OCI-M2 (cell line): Measurements from ENCODE around the gene CFAP46.
"Not testable (repeated sequence)": the region's sequence is repeated elsewhere in the genome, so short reads cannot be mapped to it uniquely, and the experiment has no call there.

Experiments
- DNase-seq: peaks from one replicate; lab custom pipeline; 2025; ENCODE audit not compliant: unreplicated experiment; lab: John Stamatoyannopoulos, UW

CFAP46 gene

GRCh38 chr10:132979491-132980425 is 37.4 kb upstream of the CFAP46 start:
- no peak for DNase-seq

- no peak for DNase-seq
These were observed 36.2 kb upstream of the CFAP46 start for GRCh38 chr10:132978542-132978941.

DNA sequence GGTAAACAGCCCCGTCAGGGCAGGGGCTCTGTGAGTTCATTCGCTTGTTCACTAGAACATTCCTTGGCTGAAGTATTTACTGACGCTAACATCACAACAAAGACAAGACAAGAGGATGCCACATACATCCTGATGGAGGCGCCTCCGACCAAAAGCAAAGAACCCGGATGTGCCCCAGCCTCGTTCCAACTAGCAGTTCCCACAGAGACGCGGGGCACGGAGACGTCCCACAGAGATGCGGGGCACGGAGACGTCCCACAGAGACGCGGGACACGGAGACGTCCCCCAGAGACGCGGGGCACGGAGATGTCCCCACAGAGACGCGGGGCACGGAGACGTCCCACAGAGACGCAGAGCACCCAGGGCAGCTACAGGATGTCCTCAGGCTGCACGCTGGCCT is 35.4 kb upstream of the CFAP46 start:
- DNase-seq = no peak

DNA sequence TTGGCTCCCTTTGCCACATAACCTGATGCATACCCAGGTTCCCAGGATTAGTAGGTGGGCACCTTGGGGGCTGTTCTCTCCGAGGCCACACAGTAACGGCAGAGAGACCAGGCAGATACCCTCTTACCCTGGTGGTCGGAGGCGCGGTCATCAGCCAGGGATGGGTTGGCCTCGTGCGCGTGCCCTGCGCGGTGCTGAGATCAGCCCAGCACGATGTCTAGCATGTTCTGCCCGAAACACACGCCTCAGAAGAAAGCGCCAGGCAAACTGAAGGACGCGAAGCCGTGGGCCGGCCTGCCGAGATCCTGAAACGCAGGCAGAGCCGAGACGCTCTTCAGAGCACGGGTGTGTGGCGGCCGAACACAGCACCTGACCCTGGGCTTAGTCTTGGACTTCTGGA is 34.7 kb upstream of the CFAP46 start:
- no peak for DNase-seq

DNA sequence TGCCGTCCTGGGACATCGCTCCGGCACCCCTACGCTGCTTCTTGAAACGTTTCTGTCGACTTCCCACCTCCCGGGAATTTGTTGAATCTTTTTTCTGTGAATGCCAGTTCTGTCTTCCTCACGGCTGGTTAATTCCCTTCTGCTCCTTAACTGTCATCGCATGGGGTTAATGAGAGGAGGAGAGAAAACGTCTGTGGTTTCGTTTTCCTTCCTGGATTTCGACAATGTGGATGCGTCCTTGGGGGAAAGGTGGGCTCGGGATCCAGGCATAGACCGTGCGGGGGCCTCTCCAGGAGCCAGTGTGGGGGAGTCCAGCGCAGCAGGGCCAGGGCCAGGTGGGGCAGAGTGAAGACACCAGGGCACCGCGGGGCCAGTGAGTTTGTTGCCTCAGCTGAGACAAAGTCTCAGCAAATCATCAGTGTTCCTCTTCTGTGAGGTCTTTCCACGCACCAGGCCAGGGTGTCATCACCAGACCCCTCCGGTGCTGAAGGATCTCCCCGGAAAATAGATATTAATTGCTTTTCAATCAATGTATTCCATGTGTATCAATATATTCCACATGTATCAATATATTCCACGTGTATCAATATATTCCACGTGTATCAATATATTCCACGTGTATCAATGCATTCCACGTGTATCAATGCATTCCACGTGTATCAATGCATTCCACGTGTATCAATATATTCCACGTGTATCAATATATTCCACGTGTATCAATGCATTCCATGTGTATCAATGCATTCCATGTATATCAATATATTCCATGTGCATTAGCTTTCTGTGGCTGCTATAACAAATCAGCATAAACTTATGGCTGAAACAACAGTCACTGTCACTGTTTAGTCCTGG is 33.7 kb upstream of the CFAP46 start:
- no peak for DNase-seq

GRCh38 chr10:132974886-132975830 is 32.8 kb upstream of the CFAP46 start:
- no peak for DNase-seq

DNA sequence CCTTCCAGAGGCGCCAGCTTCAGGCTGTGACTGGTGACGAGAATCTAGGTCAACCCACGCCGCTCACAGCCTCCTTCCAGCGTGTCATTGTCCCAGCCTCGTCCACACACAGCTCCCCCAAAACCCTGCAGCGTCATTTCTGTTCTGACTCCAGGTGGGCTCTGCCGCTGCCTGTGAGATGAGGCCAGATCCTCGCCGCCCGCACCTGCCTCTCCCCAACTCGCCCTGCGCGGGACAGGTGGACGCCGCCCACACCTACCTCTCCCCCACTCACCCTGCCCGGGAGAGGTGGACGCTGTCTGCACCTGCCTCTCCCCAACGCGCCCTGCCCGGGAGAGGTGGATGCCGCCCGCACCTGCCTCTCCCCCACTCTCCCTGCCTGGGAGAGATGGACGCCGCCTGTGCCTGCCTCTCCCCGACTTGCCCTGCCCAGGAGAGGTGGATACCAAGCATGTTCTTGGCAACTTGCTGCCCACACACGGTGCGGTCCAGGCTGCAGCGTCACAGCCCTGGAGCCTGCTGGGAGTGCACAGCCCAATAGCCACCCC is 32.0 kb upstream of the CFAP46 start:
- no peak for DNase-seq

DNA sequence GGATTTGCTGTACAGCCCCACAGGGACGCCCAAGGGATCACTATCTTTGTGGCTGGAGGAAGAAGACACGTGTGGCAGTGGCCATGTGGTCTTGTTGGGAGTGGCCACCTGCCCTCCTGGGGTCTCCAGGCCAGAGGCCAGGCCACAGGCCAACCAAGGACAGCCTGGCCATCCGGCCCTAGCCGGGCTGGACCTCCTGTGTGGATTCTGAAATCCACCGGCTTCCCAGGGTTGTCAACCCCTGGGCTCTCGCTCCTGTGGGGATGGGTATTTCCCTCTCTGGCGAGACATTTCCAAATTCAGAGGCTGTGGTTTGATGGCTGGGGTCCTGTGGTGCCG is 31.5 kb upstream of the CFAP46 start:
- DNase-seq = no peak

DNA sequence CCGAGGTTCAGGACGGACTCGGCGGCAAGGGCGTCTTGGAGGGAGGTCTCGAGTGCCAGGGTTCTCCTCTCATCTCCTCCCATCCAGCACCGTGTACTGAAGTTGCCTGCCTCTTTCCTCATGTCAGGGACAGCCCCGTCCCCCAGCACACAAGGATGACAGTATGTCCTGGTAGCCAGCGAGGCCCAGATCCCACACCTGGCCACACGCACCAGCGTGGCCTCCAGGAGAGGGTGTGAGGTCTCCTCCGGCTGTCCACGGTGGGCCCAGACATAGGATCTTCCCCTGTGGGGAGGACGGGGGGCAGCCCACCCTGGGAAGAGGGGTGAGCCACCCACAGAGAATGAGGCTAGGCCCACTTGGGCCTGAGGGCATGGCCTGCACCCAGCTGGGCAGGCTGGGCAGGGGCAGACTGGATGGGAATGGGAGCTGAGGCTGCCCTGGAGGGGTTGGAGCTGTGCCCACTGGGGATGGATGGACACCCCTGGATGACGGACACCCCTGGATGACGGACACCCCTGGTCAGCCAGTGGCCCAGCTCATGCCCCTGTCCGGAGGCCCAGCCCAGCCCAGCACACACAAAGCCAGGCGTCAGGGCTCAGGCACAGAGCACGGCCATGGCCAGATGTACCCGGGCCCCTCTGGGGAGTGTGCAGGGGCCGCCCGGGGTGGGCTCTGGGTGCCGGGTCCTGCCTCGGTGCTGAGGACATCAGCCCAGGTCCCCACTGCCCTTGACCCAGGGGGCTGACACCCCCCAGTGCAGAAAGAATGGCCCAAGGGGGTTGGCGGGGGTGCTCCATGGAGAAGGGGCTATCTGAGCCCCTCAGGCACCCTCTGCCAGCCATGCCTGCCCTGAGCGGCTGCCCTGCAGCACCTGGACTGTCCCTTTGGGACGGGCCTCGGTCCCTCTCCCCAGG is 30.9 kb upstream of the CFAP46 start:
- no peak for DNase-seq

DNA sequence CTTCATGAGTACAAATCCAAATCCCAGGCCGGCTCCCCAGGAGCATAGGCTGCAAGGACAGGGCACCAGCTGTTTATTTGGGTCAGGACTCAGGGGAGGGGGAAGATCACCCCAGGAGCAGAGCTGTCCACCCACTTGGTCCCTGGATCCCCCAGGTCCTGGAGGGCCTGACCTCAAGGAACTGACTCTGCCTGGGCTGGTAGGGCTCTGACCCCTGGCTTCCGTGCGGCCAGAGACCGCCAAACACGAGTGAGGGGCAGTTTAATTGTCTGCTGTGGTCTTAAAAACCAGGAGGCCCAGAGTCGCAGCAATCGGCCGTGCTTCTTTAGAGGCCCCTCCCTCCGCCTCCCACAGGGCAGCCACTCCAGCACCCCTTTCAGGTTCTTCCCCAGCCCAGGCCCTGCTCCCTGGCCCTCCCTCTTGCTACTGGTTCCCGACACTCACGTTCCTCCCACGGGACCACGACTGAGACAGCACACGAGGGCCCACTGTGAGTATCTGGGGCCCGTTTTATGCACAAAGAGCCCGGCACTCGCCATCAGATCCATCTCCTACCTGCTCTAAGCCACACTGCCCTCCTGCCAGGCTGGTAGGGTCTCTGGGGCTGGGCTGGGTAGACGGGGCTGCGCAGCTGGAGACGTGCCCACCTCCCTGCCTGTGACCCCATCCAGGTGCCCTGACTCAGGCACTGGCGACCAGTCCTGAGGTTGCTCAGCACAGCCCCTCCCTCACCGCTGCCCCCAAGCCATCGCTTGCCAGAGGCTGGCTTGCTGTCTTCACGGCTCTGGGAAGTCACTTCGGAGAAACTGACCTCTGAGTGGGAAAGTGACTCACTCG is 30.0 kb upstream of the CFAP46 start:
- DNase-seq = no peak

DNA sequence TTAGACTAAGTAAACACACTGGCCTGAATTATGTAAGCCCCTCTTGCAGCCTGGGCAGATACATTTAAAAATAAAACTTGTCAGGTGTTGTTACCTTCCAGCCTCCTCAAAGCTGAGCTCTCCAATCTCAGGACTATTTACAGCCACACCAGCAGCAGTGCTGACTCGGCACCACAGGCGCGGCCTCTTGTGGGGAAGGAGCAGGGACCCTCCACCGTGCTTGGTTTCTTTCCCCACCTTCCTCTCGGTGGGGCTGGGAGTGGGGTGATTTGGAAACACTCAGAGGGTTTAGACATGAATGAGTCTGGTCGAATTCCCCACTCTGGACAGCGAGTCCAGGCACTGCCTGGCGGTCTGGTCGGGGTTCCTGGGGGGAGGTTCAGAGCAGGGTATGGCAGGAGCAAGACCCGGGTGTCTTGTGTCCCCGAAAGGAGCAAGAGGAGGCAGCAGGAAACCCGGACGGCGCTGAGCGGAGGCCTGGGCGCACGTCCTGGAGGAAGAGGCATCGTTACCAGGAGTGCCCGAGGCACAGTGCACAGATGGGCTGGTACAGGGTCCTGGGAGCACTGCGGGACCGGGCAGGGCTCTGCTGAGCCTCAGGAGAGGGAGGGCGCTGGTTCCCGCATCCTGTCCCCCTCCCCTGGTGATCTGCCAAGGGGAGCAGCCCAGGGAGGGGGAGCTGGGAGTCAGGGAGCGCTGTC is 29.2 kb upstream of the CFAP46 start:
- DNase-seq = no peak

- DNase-seq = no peak
These were observed 28.5 kb upstream of the CFAP46 start for GRCh38 chr10:132970641-132971438.

DNA sequence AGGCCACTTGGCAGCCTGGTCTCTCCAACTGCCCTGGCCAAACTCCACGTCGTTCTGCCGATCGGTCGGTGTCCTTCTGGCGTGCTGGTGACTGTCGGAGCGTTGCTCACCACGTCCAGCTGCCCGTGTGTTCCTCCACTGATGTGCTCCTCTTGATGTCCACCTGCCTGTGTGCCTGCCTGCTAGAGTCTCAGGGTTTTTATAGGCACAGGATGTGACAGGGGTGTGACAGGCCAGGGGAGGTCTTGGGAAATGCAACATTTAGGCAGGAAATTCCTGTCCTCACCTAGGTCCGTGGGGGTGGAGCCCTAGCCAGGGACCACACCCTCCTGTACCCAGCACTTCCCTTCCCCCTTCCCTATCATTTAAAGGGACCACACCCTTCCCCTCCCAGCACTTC is 25.2 kb upstream of the CFAP46 start:
- DNase-seq = no peak

GRCh38 chr10:132965411-132966057 is 23.2 kb upstream of the CFAP46 start:
- DNase-seq = no peak

DNA sequence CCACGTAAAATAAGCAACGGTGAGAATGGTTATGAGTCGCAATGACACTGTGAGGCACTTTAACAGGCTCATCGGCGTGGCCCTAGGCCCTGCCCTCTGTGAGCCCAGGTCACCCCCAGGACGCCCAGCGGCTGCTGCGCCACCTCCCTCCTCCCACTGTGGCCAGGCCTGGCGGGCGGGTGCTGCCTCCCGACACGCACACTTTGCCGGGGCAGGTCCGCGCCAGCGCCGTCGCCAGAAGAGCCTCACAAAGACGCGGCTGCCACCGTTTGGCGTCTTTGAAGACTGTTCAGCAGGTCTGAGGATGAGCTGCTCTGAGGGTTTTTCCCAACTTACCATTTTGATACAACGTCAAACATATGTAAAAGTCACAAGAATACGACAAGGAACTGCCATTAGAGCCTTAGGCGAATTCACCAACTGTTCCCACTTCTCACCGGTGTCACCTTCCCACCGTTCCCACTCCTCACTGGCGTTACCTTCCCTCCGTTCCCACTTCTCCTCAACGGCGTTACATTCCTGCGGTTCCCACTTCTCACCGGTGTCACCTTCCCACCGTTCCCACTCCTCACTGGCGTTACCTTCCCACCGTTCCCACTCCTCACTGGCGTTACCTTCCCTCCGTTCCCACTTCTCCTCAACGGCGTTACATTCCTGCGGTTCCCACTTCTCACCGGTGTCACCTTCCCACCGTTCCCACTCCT is 22.5 kb upstream of the CFAP46 start:
- not testable (repeated sequence) for DNase-seq

- no peak for DNase-seq
These were observed 21.9 kb upstream of the CFAP46 start for GRCh38 chr10:132964231-132964630.
